ENCODE measurements around the gene C1QTNF3.
"Not testable (repeated sequence)": the region's sequence is repeated elsewhere in the genome, so short reads cannot be mapped to it uniquely, and the experiment has no call there.

The C1QTNF3 gene, protein sequence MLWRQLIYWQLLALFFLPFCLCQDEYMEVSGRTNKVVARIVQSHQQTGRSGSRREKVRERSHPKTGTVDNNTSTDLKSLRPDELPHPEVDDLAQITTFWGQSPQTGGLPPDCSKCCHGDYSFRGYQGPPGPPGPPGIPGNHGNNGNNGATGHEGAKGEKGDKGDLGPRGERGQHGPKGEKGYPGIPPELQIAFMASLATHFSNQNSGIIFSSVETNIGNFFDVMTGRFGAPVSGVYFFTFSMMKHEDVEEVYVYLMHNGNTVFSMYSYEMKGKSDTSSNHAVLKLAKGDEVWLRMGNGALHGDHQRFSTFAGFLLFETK

DNA sequence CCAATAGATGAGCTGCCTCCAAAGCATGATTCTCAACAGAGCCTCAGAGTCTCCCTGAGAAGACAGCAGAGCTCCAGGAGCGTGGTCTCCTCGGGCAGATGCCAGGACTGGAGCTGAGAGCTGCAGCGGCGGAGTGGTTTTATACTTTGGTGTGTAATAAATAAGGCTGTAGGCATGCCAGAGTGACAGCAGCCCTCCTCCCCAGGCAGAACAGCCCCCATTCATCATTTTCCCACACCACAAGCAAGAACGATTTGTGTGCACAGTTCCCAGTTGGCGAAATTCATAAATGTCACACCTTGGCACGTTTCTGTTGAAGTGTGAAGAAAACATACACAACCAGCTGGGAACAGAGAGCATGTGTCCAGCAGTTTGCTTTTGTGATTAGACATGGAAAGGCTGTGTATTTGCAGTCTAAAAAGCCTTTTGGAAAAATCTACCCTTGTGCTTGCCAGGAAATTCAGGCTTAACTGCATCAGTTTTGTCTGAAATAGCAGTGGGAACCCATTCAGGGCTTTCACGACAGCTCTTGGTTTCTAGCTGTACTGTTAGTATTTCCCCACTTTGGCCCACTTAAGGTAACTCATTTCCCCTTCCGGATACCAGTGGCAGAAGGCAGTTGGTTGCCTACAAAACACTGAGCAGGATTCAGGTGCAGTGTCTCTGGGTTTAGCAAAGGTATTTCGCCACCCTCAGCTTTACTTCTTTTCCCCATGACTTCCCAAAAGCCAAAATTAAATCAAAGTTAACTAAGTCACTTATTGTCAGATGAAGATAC, at the start of gene C1QTNF3:
Gene C1QTNF3, minus strand, starts transcription at position 115 of the 778 bp plus-strand sequence. Its CDS starts 88 bp downstream, at position 27.
- no peak for DNase-seq (ENCODE audit: low read depth in 3 of 3)

DNA sequence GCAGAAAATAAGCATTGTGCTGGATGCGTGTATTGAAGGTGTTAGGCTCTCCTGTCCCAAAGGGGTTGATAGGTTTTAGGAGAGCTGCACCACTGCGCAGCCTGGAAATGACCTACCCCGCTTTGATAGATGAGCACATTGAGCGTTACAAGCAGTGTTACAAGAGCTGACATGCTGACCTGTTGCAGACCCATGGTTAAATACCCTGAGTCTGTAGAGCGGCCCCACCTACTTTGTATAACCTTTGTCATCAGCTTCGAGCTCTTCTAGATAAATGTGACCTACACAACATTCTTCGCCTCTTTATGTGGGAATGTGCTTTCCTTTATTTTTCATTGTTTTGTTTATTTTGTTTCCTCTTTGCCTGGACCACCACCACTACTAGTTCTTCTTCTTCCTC, 48.0 kb upstream of the C1QTNF3 start:
- not testable (repeated sequence) for DNase-seq (ENCODE audit: low read depth in 3 of 3)

DNA sequence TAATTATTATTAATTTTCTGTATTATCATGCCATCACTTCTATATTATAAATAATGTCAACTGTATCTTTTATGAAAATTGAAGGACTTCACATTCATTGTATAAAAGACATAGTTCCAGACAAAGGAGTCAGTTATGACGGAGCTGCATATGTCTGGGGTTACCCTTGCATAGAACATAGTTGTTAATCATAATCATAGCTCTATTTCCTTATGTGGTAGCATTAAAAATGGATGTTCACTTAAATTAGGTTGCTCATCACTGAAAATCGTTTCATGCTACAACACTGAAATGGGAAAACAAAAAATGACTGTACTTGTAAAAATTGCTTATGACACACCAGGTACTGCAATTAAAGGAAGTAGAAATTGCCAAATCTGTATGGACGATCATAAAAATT, 46.8 kb upstream of the C1QTNF3 start:
- not testable (repeated sequence) for DNase-seq (ENCODE audit: low read depth in 3 of 3)

DNA sequence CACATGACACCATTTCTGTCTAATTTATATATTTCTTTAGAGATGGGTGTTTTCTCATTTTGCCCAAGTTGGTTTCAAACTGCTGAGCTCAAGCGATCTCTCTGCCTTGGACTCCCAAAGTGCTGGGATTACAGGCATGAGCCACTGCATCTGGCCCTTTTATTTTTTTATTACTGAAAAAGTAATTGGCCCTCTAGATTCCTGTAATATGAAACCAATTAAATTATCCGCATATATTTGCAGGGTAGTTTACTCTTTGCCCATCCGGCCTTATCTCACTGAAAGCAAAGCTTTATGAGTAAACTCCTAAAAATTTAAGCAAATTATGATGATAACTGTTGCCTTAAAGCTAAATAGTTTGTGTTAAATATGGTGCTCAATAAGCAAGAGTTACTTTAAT, 44.7 kb upstream of the C1QTNF3 start:
- not testable (repeated sequence) for DNase-seq (ENCODE audit: low read depth in 3 of 3)

DNA sequence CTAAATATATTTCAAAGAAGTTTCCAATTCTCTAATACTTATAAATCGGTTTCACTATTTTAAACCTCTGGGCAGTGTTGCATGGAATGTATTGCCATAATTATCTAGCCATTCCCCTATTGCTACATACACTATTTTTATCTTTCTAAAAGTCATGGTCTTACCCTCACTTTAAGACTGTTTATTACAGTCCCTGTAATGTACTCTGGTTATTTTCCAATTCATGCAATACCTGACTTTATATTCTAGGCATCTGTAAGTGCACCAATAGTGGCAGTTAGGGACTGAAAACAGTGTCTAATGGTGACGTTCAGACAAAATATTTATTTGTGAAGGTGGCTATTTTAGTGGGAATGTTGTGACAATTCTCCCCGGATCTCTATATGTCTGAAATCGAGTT, 40.9 kb upstream of the C1QTNF3 start:
- DNase-seq (ENCODE audit: low read depth in 3 of 3): not testable (repeated sequence)

DNA sequence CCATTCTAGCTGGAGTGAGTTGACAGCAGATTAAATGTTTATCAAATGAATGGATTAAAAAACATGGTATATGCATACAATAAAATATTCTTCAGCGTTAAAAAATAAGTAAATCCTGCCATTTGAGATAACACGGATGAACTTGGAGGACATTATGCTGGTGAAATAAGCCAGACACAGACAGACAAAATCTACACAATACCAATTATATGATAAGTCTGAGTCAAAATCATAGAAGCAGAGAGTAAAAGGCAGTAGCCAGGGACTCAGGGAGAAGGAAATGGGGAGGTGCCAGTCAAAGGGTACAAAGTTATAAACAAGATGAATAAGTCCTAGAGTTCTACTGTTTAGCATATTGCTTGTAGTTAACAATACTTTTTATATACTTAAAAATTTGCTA, 36.5 kb upstream of the C1QTNF3 start:
- DNase-seq (ENCODE audit: low read depth in 3 of 3): not testable (repeated sequence)

DNA sequence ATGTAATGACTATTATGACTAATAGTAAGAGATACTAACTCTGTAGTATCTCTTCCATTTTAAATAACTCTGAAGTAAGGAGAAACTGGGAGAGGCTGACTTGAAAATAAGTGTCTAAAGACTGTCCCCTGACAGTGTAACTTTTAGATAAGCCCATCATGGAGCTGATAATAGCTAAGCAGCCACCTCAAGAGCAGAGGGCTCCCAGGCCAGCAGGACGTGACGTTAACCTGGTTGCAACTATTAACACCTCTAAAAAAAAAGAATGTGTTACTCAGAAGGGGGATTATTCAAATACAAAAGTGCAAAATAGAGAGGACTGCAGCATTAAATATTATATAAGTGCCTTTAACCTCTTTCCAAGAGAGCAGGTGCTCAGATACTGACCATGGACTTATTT, 34.6 kb upstream of the C1QTNF3 start:
- DNase-seq (ENCODE audit: low read depth in 3 of 3): not testable (repeated sequence)

DNA sequence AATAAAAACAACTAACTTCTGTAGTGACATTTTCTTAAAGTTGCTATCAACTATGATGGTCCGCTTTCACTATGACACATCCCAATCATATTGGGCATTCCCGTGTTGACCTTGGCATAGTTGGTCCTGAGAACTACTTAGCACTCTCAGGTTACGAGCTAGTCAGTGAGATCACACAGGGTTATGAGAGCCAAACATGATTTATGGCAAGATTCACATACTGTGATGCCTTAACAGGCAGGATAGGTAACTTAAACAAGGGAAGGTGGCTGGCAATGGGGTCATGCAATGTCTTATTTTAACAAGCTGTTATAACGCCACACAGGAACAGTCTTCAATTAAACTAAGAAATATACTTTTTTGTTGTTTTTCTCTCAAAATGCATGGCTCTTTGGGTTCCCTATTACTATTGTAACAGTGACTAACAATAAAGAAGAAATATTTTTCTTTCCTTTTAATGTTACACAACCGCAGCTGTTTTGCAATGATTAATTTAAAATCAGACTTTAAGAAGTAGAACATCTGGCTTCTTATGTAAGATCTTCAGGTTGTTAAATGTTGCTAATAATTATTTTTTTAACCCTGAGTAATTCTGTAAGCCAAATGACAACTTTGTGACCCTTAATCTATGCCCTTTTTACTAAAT, 33.8 kb upstream of the C1QTNF3 start:
- DNase-seq (ENCODE audit: low read depth in 3 of 3): not testable (repeated sequence)

DNA sequence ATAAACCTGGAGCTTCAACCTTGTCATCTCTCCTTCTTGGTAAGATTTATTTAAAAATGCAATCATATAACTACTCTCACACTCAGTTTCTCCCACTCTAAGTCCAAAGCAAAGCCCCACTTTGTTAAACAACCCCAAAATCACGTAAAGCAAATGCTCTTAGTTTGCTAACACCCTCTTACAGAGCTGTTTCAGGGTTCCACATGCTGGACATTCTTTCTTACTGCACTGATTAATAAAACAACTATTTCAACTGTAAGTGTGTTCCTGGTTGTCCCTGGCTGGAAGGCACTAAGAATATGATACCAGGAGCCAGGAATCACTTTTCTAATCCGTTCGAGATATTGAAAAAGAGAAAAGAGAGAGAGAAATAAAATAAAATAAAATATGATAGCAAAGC, 31.5 kb upstream of the C1QTNF3 start:
- not testable (repeated sequence) for DNase-seq (ENCODE audit: low read depth in 3 of 3)

DNA sequence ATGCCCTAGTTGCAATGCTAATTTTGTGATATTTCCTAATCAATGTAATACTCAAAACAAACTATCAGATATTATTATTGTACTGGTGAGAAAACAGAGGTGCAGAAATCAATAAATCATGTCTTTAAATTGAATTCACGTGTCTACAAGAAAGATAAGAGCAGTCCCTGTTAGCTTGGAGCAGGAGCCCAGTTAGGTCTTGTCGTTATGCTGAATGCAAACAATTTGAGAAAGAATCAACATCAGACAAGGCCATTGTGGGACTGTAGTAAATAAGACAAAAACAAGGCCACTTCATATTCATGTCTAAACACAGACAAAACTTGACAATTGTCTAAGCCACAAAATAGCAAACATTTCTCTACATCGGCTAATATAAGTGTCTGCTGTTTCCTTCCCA, 31.1 kb upstream of the C1QTNF3 start:
- not testable (repeated sequence) for DNase-seq (ENCODE audit: low read depth in 3 of 3)

DNA sequence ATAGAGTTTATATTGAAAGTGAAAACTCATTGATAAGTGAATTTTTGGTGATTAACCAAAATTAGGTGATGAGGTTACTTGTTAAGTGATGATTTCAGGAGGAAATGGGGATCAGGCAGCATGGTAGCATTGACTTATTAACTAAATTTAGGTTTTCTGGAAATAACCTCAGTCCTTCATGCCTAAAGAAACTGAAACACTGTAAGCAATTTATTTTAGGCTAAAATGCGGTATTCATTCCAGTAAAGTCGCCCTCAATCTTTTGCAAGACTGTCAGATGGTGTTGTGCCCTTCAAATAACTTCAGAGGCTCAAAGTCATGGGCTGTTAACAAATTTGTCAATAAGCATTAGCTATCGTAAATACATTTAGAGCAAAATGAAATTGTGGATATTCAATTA, 27.6 kb upstream of the C1QTNF3 start:
- not testable (repeated sequence) for DNase-seq (ENCODE audit: low read depth in 3 of 3)

DNA sequence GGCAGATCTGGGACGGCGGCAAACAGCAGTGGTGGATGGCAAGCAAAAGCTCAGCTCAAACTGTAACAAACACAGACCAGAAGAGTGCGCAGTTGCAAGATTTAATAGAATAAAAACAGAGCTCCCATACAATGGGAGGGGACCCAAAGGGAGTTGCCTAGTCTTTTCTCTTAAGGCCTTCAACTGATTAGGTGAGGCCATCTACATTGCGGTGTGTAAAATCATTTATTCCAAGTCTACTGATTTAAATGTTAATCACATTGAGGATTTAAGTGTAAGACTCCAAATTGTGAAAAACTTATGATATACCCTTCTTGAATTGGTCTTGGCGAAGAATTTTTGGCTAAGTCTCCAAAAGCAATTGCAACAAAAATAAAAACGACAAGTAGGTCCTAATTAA, 21.6 kb upstream of the C1QTNF3 start:
- DNase-seq (ENCODE audit: low read depth in 3 of 3): no peak

DNA sequence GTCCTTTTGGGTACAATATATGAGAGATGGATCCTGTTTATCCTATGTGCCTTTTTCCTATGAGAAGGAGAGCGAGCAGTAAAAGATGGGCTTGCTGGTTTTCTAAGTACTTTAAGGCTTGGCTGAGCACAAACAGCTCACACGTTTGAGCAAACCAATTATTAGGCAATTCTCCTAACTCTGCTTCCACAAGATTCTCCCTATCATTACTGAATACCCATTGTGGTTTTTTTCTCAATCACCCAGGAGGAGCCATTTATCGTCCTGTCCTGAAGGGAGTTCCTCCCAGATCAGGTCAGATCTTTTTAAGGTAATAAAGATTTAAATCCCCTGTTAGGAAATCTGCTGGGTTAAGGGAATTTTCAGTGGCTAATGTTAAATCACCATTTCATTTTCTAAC, 19.4 kb upstream of the C1QTNF3 start:
- DNase-seq (ENCODE audit: low read depth in 3 of 3): no peak

DNA sequence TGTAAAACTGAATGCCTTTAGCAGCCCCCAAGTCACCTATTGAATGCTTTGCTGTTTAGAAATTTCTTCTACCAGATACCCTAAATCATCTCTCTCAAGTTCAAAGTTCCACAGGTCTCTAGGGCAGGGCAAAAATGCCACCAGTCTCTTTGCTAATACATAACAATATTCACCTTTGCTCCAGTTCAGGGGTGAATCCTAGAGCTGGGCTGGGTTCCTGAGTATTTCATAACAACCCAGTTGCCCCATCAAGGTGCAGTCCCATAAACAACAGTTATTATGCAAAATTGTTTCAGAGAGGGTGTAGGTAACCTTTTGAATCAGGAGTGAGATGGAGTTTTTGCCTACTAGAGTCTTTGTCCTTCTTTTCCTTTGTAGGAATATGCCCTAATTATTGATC, 19.0 kb upstream of the C1QTNF3 start:
- no peak for DNase-seq (ENCODE audit: low read depth in 3 of 3)

DNA sequence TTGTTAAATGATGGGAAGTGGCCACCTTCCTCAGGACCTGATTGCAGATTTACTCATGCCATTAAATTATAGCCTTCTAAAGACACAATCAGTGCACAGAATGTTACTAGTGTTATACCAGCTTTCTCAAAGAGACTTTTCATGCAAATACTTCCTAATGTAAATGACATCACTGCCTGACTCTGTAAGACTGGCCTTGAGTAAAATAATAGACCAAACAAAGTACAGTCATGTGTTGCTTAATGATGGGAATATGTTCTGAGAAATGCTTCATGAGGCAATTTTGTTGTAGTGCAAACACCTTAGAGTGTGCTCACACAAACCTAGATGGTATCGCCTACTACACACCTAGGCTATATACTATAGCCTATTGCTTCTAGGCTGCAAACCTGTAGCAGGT, 17.0 kb upstream of the C1QTNF3 start:
- DNase-seq (ENCODE audit: low read depth in 3 of 3): no peak

DNA sequence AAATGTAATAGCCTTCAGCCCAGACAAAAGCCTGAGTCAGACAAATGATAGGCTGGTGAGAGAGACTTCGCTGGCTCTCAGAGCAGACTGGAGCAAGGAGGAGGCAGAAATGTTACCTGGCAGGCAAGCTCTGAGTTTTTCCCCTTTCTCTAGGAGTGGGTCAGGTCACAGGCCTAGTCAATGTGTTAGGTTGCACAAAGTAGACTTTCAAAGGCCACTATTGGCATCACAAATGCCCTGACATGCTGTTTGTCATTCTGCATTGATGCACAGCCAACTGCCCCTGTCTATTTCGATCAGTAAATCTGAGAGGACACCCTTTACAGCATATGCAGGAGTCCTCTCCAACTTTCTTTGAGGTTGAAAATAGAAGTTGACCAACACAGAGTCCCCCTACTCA, 15.5 kb upstream of the C1QTNF3 start:
- no peak for DNase-seq (ENCODE audit: low read depth in 3 of 3)

DNA sequence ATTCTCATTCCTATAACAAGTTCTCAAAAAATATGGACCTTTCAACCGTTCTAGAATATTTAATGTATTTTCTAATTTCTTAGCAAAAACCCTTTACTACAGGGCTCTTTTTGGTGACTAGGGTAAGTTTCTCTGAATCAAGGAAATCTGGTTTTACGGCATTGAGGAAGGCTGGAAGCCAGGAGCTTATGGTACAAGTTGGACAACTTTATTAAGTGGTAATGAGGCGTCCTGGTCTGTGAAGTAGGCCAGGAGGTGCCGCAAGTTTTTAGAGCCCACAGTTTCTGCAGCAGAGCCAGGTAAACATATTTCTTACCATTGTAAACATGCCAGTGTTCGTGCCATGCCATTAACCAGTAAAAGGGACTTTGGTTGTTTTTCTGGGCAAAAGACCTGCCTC, 14.6 kb upstream of the C1QTNF3 start:
- no peak for DNase-seq (ENCODE audit: low read depth in 3 of 3)

DNA sequence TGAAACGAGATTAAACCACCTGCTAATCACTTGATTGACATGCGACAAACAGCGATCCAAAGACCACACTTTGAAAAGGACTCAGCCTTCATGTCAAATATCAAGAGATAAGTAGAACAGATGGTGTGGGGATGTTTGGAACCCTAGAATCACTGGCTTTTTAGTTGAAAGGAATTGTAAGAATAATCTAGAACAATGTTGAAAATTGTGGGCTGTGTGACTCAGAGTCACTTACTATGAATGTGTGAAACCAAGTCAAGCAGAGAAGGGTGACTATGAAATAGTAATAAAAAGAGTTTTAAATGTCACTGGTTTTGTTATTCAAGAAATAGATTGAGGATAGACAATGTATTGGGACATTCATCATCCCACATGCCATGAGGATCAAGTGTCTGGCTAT, 14.1 kb upstream of the C1QTNF3 start:
- DNase-seq (ENCODE audit: low read depth in 3 of 3): no peak

DNA sequence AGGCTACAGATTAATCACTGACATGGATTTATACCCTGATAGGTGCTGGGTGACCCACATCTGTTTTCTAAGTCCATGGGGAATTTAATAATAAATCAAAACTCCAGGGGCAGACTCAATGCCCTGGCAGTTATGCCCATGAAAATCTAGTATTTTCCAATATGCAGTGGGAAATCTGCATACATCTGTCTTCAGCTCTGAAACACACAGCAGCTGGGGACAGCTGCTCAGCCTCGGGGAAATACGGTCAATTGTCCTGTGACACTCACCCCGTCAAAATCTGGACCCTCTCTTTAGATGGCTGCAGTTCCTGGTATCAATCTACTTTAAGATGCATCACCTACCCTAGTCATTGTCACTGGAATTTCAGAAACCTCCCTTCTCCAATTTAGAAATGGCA, 12.7 kb upstream of the C1QTNF3 start:
- DNase-seq (ENCODE audit: low read depth in 3 of 3): no peak

DNA sequence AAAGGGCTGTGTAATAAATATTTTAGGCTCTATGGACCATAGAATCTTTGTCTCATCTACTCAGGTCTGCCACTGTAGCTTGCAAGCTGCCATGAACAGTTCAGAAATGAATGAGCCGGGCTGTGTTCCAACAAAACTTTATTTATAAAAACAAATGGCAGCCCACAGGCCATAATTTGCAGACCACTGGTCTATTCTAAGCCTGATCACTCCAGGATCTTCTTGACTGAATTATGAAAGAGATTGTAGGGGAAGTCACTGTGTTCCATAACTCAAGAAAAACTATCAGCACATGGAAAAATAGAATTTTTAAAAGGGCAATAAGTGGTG, 11.4 kb upstream of the C1QTNF3 start:
- DNase-seq (ENCODE audit: low read depth in 3 of 3): no peak

DNA sequence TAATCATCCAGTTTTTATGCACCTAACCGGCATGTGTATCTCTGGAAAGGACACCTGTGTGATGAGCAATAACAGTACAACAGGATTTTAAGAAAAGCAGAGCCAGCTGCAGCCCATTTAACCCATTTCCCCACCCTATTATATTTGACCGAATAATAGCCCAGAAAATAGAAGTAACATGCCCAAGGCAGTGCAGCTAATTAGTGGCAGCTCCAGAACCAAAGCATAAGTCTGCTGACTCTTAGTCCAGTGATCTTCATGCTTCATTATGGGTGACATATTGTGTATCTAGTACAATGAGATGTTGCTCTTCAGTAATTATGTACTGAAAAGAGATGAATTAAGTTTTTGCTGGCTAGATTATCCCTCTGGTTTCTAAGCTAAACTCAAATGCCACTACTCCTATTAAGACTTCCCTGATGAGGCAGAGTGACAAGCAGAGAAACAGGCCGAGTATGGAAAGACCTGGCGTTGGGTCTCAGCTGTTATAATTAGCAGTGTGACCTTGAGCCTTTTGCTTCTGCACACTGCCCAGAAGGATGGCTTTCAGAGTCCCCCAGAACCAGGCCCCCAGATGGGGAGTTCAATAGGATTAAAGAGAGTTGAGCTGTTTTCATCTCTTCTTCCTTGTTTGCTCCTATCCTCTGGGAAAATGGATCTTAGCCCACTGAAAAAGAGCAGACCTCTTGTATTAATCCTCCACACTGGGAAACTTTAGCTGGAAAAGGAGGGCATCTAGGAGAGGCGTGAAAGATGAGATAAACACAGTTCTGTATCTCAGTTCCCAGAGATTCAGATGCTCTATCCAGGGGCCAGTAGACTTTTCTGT, 10.8 kb upstream of the C1QTNF3 start:
- DNase-seq (ENCODE audit: low read depth in 3 of 3): no peak

DNA sequence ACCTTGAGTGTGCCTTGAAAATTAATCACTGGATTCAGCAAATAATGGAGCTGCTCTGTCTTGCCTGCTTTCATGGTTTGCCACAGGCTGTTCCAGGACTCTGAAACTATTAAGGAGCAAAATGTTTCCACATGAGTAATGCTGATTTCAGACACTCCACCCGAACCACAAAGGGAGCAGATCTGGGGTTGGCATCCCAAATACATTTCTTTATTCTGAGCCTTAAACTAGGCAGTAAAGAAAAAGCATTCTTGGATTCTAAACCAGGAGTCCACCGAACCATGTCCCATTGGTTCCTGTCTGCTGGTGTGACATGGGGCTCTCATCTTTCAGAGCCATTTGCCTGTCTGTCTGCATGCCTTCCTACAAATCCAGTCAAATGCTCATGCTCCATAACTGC, 10.1 kb upstream of the C1QTNF3 start:
- no peak for DNase-seq (ENCODE audit: low read depth in 3 of 3)
